GM21360 (cell line): Measurements from ENCODE around the gene STIM2.
"Not testable (repeated sequence)": the region's sequence is repeated elsewhere in the genome, so short reads cannot be mapped to it uniquely, and the experiment has no call there.

Experiments
- ATAC-seq: cut with Tn5 transposase; IDR thresholded peaks from one replicate; pipeline ENCODE4 v1.9.1; 2021; ENCODE audit warnings: mild to moderate bottlenecking, moderate library complexity; ENCODE audit not compliant: unreplicated experiment

STIM2 gene

GRCh38 chr4:27022963-27023362, 162.3 kb downstream of the STIM2 start:
- ATAC-seq, result no peak

- ATAC-seq, result no peak
These were observed 162.7 kb downstream of the STIM2 start for GRCh38 chr4:27023366-27023765.

- no peak for ATAC-seq
These were observed 164.2 kb downstream of the STIM2 start for GRCh38 chr4:27024805-27025204.

- ATAC-seq, result no peak
These were observed 166.8 kb downstream of the STIM2 start for GRCh38 chr4:27027428-27027827.

- not testable (repeated sequence) for ATAC-seq
These were observed 174.5 kb downstream of the STIM2 start for GRCh38 chr4:27035127-27035526.

- no peak for ATAC-seq
These were observed 179.7 kb downstream of the STIM2 start for GRCh38 chr4:27040356-27040755.

- ATAC-seq, result no peak
These were observed 181.8 kb downstream of the STIM2 start for GRCh38 chr4:27042411-27042810.

GRCh38 chr4:27043200-27043599, 182.6 kb downstream of the STIM2 start:
- no peak for ATAC-seq

- ATAC-seq, result no peak
These were observed 186.2 kb downstream of the STIM2 start for GRCh38 chr4:27046851-27047250.

- no peak for ATAC-seq
These were observed 188.0 kb downstream of the STIM2 start for GRCh38 chr4:27048429-27049238.

GRCh38 chr4:27049239-27049829, 188.7 kb downstream of the STIM2 start:
- ATAC-seq, result no peak

- no peak for ATAC-seq
These were observed 190.1 kb downstream of the STIM2 start for GRCh38 chr4:27050731-27051130.

GRCh38 chr4:27055221-27055760, 194.7 kb downstream of the STIM2 start:
- ATAC-seq, result no peak

- ATAC-seq, result no peak
These were observed 195.6 kb downstream of the STIM2 start for GRCh38 chr4:27056281-27056680.

GRCh38 chr4:27057053-27057452, 196.4 kb downstream of the STIM2 start:
- ATAC-seq, result no peak

- no peak for ATAC-seq
These were observed 197.0 kb downstream of the STIM2 start for GRCh38 chr4:27057662-27058061.

- ATAC-seq, result no peak
These were observed 198.3 kb downstream of the STIM2 start for GRCh38 chr4:27058819-27059406.

- no peak for ATAC-seq
These were observed 198.8 kb downstream of the STIM2 start for GRCh38 chr4:27059446-27059845.

- ATAC-seq, result no peak
These were observed 201.6 kb downstream of the STIM2 start for GRCh38 chr4:27062256-27062655.

- no peak for ATAC-seq
These were observed 205.9 kb downstream of the STIM2 start for GRCh38 chr4:27066591-27066990.

- ATAC-seq, result no peak
These were observed 207.7 kb downstream of the STIM2 start for GRCh38 chr4:27068151-27068867.
